ENCODE measurements around the gene AANAT. TPM values are rescaled to one million over a fixed set of nuclear protein-coding genes. Genes with fewer than 3 reads are reported as not detected.

Gene AANAT
- total RNA-seq, 1 donor from 2014 or later: 0.55 TPM

DNA sequence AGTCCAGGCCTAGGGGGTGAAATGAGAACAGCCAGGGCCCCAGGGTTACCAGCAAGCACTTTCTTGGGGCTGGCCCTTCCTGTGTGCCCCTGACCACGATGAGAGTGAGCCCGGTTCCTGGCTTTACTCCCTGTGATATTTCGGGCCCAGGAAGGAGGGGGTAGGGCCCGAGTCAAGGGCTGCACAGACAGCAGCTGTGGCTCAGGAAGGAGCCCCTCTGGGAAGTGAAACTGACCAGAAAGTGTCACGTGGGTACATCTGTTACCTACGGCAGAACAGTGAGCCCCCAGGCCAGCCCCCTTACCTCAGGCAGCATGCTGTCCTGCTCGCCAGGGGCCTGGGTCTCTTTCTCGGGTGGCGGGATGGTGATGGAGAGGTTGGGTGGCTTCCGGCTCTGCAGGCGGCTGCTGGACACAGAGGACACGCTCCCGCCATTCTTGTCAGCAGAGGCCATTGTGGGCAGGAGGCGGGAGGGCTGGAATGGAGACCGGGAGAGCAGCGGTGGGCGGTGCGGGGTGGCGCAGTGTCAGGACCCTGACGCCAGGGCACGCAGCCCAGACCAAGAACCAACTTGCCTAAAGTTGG, 13.8 kb downstream of the AANAT start:
- ChIA-PET POLR2A (interaction anchor here (0.6 to 24.4 kb wide), 14 partner anchors 12 to 965 kb away, joined by 3 to 769 read pairs (median 7); partner anchors contain the start of genes AANAT, JMJD6, METTL23 and RHBDF2), CTCF (interaction anchor here (0.8 to 4.4 kb wide), 7 partner anchors 12 to 202 kb away, joined by 3 to 21 read pairs (median 4); partner anchors contain the start of gene AANAT)
- TF ChIP-seq, protein P1, sequence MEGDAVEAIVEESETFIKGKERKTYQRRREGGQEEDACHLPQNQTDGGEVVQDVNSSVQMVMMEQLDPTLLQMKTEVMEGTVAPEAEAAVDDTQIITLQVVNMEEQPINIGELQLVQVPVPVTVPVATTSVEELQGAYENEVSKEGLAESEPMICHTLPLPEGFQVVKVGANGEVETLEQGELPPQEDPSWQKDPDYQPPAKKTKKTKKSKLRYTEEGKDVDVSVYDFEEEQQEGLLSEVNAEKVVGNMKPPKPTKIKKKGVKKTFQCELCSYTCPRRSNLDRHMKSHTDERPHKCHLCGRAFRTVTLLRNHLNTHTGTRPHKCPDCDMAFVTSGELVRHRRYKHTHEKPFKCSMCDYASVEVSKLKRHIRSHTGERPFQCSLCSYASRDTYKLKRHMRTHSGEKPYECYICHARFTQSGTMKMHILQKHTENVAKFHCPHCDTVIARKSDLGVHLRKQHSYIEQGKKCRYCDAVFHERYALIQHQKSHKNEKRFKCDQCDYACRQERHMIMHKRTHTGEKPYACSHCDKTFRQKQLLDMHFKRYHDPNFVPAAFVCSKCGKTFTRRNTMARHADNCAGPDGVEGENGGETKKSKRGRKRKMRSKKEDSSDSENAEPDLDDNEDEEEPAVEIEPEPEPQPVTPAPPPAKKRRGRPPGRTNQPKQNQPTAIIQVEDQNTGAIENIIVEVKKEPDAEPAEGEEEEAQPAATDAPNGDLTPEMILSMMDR (IDR thresholded peaks at IDR 0.05): no peak
- peak; percentile 64 for ATAC-seq (ENCODE audit: low read depth)
- H3K4me1 Mint-ChIP-seq: peaks cover 79% of the 10 kb centered on the region
- H3K4me3 Mint-ChIP-seq: peak overlapping the region; percentile 81
- peaks cover 54% of the 10 kb centered on the region for H3K36me3 Mint-ChIP-seq (ENCODE audit: low read depth)
- intact Hi-C loops (cut with micrococcal nuclease): no loop called here
- H3K9me3 Mint-ChIP-seq: no peaks in the 10 kb centered on the region
- peak overlapping the region; percentile 92 for H3K27ac Mint-ChIP-seq
- no peaks in the 10 kb centered on the region for H3K27me3 Mint-ChIP-seq
- peak; percentile 61 for DNase-seq

DNA sequence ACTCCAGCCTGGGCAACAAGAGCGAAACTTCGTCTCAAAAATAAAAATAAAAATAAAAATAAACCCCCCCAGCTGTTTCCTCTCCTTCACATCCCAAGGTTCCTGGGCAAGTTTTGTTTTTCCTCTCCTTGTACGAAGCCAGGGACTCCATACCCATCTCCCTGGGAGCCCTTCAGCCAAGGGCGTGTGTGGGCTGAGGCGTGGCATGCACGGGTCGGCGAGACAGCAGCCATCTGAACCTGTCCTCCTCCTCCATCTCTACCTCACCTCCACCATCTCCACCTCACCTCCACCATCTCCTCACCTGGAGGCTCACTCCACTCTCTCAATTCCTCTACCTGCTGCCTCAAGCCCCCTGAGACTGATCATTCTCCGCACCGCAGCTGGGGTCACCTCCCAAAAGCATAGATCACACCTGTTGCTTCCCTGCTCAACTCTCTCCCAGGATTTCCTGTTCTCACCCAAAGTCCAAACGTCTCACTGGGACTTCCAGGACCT, 16.9 kb downstream of the AANAT start:
- Mint-ChIP-seq H3K4me3 (peak overlapping the region; percentile 36), H3K9me3 (no peaks in the 10 kb centered on the region), H3K4me1 (peaks cover 82% of the 10 kb centered on the region), H3K27ac (peak overlapping the region; percentile 92), H3K27me3 (no peaks in the 10 kb centered on the region), H3K36me3 (ENCODE audit: low read depth) (peaks cover 35% of the 10 kb centered on the region)
- POLR2A ChIA-PET: interaction anchor here (1.0 to 24.4 kb wide), 2 partner anchors 9 to 14 kb away, joined by 3 to 769 read pairs; partner anchors contain the start of gene RHBDF2
- DNase-seq: no peak
- CTCF ChIA-PET: interaction anchor here (4.4 kb wide), 1 partner anchor 9 kb away, joined by 21 read pairs; no protein-coding TSS in a partner anchor
- no peak for ATAC-seq (ENCODE audit: low read depth)
- TF ChIP-seq, protein P1 (IDR thresholded peaks at IDR 0.05): no peak
- intact Hi-C loops (cut with micrococcal nuclease): no loop called here

DNA sequence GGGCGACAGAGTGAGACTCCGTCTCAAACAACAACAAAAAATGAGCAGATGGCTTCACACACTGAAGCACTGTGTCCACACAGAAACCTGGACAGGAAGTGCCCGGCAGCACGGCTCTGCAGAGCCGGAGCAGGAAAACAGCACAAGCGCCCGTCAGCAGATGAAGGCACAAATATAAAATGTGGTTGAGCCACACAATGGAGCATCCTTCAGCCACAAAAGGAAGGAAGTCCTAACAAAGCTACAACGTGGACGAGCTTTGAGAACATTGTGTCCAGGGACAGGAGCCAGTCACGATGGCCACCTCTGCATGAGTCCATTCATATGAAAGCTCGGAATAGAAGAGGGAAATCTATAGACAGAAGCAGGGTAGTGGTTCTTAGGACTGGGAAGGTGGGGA, 18.2 kb downstream of the AANAT start:
- Mint-ChIP-seq H3K4me3 (no peak overlapping the region), H3K36me3 (ENCODE audit: low read depth) (peaks cover 30% of the 10 kb centered on the region), H3K27me3 (no peaks in the 10 kb centered on the region), H3K9me3 (no peaks in the 10 kb centered on the region), H3K27ac (peak overlapping the region; percentile 81), H3K4me1 (peaks cover 83% of the 10 kb centered on the region)
- intact Hi-C loops (cut with micrococcal nuclease): no loop called here
- CTCF ChIA-PET: interaction anchor here (1.2 kb wide), 1 partner anchor 18 kb away, joined by 5 read pairs; the partner anchor contains the start of gene AANAT
- TF ChIP-seq, protein P1 (IDR thresholded peaks at IDR 0.05): no peak
- ATAC-seq (ENCODE audit: low read depth): no peak
- POLR2A ChIA-PET: interaction anchor here (0.6 to 24.4 kb wide), 3 partner anchors 13 to 295 kb away, joined by 3 to 769 read pairs (median 4); partner anchors contain the start of gene RHBDF2
- DNase-seq: no peak

DNA sequence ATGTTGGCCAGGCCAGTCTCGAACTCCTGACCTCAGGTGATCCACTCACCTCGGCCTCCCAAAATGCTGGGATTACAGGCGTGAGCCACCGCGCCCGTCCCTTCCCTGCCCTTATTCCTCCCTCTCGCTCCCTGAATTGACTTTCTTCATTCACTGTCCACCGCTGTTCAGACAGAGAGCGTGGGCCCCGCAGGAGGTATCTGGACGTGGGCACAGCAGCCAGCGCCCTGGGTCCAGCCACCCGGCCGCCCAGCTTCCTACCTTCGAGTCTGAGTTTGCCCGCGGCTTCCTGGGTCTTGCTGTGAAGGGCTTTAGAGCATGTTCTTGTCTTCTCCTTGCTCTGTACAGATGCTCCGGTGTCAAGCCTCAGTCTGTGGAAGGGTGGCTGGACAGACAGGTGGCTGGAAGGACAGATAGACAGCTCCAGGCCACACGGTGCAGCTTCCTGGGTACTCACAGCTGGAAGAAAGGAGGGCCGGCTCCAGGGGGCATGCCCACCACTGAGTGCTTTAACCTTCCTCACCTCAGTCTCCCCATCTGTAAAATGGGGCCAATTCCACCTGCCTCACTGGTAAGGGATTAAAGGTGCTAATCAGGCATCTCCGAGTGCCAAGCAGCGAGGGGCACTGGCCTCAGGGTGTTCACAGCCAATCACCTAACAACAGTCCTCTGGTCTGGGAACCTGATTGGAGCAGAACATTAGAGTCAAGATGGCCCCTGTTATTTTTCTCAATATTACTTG, 20.2 kb downstream of the AANAT start:
- Mint-ChIP-seq H3K27me3 (no peaks in the 10 kb centered on the region), H3K4me3 (no peak overlapping the region)

More for the DNA sequence above, 20.2 kb downstream of the AANAT start:
- peak overlapping the region; percentile 50 for H3K27ac Mint-ChIP-seq
- no peak for ATAC-seq (ENCODE audit: low read depth)
- H3K9me3 Mint-ChIP-seq: no peaks in the 10 kb centered on the region
- TF ChIP-seq, protein P1 (IDR thresholded peaks at IDR 0.05): no peak
- H3K36me3 Mint-ChIP-seq (ENCODE audit: low read depth): peaks cover 23% of the 10 kb centered on the region
- peaks cover 83% of the 10 kb centered on the region for H3K4me1 Mint-ChIP-seq
- CTCF ChIA-PET: no interaction called here
- POLR2A ChIA-PET: interaction anchor here (0.7 to 24.4 kb wide), 3 partner anchors 5 to 594 kb away, joined by 3 to 769 read pairs (median 769); partner anchors contain the start of gene RHBDF2
- no peak for DNase-seq
- intact Hi-C loops (cut with micrococcal nuclease): no loop called here
